GM19452 (cell line): ENCODE results near the gene BTBD9.
"Not testable (repeated sequence)": the region's sequence is repeated elsewhere in the genome, so short reads cannot be mapped to it uniquely, and the experiment has no call there.

ENCODE experiments used
- ATAC-seq: cut with Tn5 transposase; IDR thresholded peaks from one replicate; pipeline ENCODE4 v1.9.1; 2021; ENCODE audit not compliant: unreplicated experiment

The BTBD9 gene

DNA sequence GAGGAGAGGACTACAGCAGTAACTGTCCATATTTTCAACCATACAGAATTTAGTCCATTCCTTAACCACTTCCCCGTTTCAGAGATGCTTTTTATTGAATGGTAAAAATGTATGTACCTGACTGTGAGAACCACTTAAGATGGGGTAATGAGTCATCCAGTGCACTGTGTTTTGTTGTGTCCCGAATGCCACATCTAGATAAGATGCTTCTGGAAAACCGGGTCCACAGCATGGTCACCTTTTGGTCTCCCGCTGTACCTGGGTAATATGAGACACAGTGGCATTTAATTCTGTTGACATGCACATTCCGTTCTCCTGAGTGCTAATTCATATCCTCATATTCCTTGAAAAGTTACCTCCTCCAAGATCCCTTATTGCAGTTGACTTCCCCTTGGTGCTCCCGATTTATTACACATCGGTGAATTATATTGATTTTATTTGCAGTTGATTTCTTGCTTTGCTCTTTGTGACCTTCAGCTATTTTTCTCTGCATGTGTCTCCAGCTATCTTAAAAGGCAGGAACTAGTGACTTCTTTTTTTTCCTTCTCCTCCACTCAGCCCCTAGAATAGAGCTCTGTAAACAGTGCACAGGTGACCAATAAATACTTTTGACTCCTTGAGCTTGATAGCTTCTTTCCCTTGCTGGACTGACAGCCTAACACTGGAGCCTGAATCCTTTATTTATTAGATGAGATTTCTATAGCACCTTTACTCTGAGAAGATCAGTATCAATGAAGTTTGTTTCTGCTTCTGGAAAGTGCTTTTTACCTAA is 505.6 kb downstream of the BTBD9 start:
- ATAC-seq: no peak

DNA sequence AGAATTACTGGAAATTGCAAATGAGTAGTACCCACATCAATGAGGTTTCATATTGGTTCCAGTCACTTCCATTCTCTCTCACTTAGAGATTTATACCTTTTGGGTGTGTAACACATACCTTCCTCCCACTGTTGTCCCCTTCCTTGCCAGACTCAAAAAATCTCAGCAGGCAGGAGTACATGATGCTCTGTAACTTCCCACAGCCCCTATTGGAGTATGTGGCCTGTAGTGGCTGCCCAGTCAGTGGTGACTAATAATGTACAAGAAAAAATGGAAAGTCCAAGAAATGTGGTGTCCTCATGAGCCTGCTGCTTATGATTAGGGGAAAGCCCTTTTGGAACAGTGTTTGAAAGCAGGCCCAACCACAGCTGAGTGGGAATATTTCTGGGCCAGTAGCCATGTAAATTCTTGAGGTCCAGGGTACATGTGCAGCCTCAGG is 508.2 kb downstream of the BTBD9 start:
- no peak for ATAC-seq

DNA sequence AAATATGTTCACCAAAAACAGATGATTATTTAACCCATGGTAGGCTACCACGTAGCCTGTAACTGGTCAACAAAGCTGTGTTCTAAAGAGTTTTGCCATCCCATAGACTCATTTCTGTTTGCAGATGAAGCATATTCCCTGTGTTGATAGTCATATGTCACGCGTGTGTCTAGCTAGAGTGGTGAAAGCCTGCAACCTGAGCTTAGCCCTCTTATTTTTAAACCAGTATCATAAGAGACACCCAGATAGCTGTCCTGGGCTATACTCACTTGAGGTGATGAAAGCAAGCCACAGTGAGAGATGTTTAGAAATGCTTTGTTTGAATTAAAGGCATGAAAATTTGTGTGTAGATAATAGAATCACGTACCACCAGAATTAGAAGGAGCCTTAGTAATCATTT is 512.4 kb downstream of the BTBD9 start:
- ATAC-seq: no peak

DNA sequence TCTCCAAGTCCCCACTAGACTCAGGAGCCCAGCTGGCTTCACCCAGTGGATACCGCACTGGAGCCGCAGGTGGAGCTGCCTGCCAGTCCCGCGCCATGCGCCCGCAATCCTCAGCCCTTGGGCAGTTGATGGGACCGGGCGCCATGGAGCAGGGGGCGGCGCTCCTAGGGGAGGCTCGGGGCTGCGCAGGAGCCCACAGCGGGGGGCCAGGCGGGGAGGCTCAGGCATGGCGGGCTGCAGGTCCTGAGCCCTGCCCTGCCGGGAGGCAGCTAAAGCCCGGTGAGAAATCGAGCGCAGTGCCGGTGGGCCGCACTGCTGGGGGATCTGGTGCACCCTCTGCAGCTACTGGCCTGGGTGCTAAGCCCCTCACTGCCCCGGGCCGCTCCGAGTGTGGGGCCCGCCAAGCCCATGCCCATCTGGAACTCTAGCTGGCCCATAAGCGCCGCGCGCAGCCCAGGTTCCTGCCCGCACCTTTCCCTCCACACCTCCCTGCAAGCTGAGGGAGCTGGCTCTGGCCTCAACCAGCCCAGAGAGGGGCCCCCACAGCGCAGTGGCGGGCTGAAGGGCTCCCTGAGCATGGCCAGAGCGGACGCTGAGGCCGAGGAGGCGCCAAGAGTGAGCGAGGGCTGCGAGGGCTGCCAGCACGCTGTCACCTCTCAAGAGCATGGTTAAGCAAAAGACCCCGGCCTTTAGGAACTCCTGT is 515.4 kb downstream of the BTBD9 start:
- ATAC-seq: not testable (repeated sequence)

DNA sequence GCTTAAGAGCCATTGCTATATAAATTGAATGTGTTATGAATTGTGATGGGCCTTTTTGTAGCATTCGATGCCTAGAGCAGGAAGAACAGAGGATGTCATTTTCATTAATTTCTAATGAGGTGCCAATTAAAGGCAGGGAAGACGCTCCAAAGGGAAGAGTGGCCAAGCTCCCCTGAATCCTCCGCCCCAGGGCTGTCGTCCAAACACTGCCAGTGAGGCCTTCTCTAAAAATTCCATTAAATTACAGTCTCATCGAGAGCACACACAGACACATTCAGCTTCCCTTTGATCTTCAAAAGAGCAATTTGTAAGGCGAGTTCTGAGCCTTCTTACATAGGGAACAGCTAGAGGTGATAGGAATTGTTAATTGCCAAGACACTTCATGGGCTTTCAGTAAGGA is 520.2 kb downstream of the BTBD9 start:
- ATAC-seq: no peak

DNA sequence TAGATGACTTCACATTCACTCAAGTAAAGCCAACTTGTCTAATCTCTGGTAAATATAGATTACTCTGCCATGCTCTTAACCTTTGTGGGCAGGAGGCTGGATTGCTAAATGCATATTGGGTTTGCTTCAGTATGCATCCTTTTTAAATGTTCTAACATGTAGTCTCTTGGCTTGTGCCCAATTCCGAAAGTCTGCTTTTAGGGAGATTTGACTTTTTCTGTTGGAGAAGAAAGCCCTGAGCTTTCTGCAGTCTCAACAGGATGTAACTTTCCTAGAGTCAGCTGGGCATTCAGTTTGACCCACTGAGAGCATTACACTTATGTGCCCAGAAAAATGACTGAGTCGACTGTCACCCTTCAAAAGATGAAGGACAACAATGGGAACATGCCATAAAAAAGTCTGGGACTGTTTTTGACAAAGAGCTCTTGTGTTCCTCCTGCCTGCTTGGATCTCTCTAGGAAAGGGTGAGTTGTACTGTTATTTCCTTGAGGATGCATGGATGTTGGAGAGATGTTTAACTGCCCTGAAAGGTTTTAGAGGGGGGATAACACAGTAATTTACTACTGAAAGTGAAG is 520.9 kb downstream of the BTBD9 start:
- no peak for ATAC-seq
